ENCODE results near the gene RALGDS. TPM values are rescaled to one million over a fixed set of nuclear protein-coding genes. Genes with fewer than 3 reads are reported as not detected.

The RALGDS gene
- total RNA-seq, 1 experiment from 2014 or later: 36.1 TPM

DNA sequence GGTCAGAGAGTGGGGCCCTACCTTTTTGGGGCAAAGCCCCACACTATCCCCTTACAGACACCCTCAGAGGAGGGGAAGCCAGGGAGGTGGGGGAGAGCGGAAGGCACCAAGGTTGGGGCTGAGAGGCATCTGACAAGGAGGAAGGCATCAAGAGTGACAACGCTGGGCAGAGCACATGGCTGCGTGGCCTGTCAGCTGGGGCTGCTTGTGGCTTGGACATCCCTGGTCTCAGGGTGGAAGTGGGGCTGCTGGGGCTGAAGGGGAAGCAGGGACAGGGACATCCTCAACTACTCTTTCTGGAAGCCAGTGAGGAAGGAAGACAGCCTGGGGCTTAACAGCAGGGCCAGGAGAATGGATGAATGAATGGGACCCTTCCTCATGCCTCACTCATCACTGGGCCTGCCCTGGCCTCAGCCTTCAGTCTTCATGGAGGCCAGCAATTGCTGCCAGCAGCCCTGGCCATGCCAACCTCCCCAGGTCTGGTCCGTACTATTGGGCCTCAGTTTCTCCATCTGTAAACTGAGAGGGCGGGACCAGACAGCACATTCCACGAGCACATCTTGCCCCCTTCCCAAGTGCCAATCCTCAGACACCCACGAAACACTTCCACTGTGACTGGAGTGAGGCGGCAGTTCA is 993 bp upstream of the RALGDS start:
- Histone ChIP-seq H3K4me2 (ENCODE audit: low read length) (peak overlapping the region; percentile 56; the same call in 1 of the 2 replicates), H3K27me3 (ENCODE audit: insufficient read depth, low read length) (no peaks in the 10 kb centered on the region), H3K9ac (ENCODE audit: low read length) (no peak overlapping the region), H3K79me2 (ENCODE audit: insufficient read depth, low read length) (peaks cover 32% of the 10 kb centered on the region), H4K20me1 (ENCODE audit: insufficient read depth) (no peaks in the 10 kb centered on the region), H2AFZ (ENCODE audit: low read depth, low read length, poor library complexity, severe bottlenecking) (no peak overlapping the region), H3K9me3 (ENCODE audit: control insufficient read depth in 1 of 2, insufficient read depth in 1 of 2, low read depth in 1 of 2, low read length in 2 of 2) (no peaks in the 10 kb centered on the region), H3K36me3 (ENCODE audit: control insufficient read depth in 1 of 2, insufficient read depth in 2 of 2, low read length in 2 of 2) (no peaks in the 10 kb centered on the region), H3K4me1 (ENCODE audit: control insufficient read depth in 1 of 2, insufficient read depth in 2 of 2, low read length in 2 of 2) (peaks cover 12 to 44% of the 10 kb centered on the region in 2 experiments), H3K9me2 (ENCODE audit: insufficient read depth) (no peaks in the 10 kb centered on the region), H3K27ac (ENCODE audit: low read depth, low read length) (peak overlapping the region; percentile 51), H3K4me3 (replicated peaks in 1 of 2; ENCODE audit: low read depth in 1 of 2, low read length in 2 of 2) (no peak overlapping the region)
- DNase-seq (ENCODE audit: low read depth, low spot score) (no peak), ATAC-seq (no peak)
- intact Hi-C loops (cut with micrococcal nuclease): loop anchor here (2.0 kb wide), 1 partner anchor 27 kb away; no protein-coding TSS in a partner anchor
- ChIA-PET RAD21 (ENCODE audit: low non-redundant PET in 1 of 2, low total read pairs in 2 of 2, uncharacterized antibody in 2 of 2, unreplicated experiment in 2 of 2) (no interaction called here), CTCF (interaction anchor here (3.1 kb wide), 1 partner anchor 22 kb away, joined by 20 read pairs; no protein-coding TSS in a partner anchor), POLR2A (interaction anchor here (1.1 kb wide), 1 partner anchor 13 kb away, joined by 3 read pairs; no protein-coding TSS in a partner anchor)
- TF ChIP-seq EZH2phosphoT487 (IDR thresholded peaks at IDR 0.05; ENCODE audit: borderline replicate concordance): no peak
- TF ChIP-seq ZFX (IDR thresholded peaks at IDR 0.05): no peak
- TF ChIP-seq POLR2AphosphoS5 (IDR thresholded peaks at IDR 0.05; ENCODE audit: low read depth, low read length): no peak
- no peak for TF ChIP-seq ATF3 (IDR thresholded peaks at IDR 0.05)
- no TSS peak for BruUV-seq (replicated peaks)

GRCh38 chr9:133120501-133121197 is 391 bp downstream of the RALGDS start:
- H2AFZ ChIP-seq (ENCODE audit: low read depth, low read length, poor library complexity, severe bottlenecking): no peak overlapping the region
- H3K9ac ChIP-seq (ENCODE audit: low read length): peak overlapping the region; percentile 85
- ATAC-seq (peak; percentile 20), DNase-seq (ENCODE audit: low read depth, low spot score) (no peak)
- H3K36me3 ChIP-seq (ENCODE audit: control insufficient read depth in 1 of 2, insufficient read depth in 2 of 2, low read length in 2 of 2): no peaks in the 10 kb centered on the region
- intact Hi-C loops (cut with micrococcal nuclease): loop anchor here (2.0 kb wide), 1 partner anchor 28 kb away; no protein-coding TSS in a partner anchor
- peak overlapping the region; percentile 79 for H3K27ac ChIP-seq (ENCODE audit: low read depth, low read length)
- H3K9me3 ChIP-seq (ENCODE audit: control insufficient read depth in 1 of 2, insufficient read depth in 1 of 2, low read depth in 1 of 2, low read length in 2 of 2): no peaks in the 10 kb centered on the region
- peaks cover 34% of the 10 kb centered on the region for H3K79me2 ChIP-seq (ENCODE audit: insufficient read depth, low read length)
- H3K4me2 ChIP-seq (ENCODE audit: low read length): peak overlapping the region; percentile 97
- no peaks in the 10 kb centered on the region for H3K9me2 ChIP-seq (ENCODE audit: insufficient read depth)
- ChIA-PET CTCF (interaction anchor here (3.1 kb wide), 1 partner anchor 24 kb away, joined by 20 read pairs; no protein-coding TSS in a partner anchor), RAD21 (ENCODE audit: low non-redundant PET in 1 of 2, low total read pairs in 2 of 2, uncharacterized antibody in 2 of 2, unreplicated experiment in 2 of 2) (no interaction called here), POLR2A (no interaction called here)
- no TSS peak for BruUV-seq (replicated peaks)
- H3K27me3 ChIP-seq (ENCODE audit: insufficient read depth, low read length): no peaks in the 10 kb centered on the region
- H4K20me1 ChIP-seq (ENCODE audit: insufficient read depth): no peaks in the 10 kb centered on the region
- H3K4me1 ChIP-seq (ENCODE audit: control insufficient read depth in 1 of 2, insufficient read depth in 2 of 2, low read length in 2 of 2): peaks cover 8 to 39% of the 10 kb centered on the region in 2 experiments
- peak overlapping the region; percentile 62 to 80 for H3K4me3 ChIP-seq (replicated peaks in 1 of 2; ENCODE audit: low read depth in 1 of 2, low read length in 2 of 2)
- TF ChIP-seq RAD21 (IDR thresholded peaks at IDR 0.05; ENCODE audit: low read depth): no peak
- no peak for TF ChIP-seq JUND (IDR thresholded peaks at IDR 0.05)
- TF ChIP-seq, protein P1, sequence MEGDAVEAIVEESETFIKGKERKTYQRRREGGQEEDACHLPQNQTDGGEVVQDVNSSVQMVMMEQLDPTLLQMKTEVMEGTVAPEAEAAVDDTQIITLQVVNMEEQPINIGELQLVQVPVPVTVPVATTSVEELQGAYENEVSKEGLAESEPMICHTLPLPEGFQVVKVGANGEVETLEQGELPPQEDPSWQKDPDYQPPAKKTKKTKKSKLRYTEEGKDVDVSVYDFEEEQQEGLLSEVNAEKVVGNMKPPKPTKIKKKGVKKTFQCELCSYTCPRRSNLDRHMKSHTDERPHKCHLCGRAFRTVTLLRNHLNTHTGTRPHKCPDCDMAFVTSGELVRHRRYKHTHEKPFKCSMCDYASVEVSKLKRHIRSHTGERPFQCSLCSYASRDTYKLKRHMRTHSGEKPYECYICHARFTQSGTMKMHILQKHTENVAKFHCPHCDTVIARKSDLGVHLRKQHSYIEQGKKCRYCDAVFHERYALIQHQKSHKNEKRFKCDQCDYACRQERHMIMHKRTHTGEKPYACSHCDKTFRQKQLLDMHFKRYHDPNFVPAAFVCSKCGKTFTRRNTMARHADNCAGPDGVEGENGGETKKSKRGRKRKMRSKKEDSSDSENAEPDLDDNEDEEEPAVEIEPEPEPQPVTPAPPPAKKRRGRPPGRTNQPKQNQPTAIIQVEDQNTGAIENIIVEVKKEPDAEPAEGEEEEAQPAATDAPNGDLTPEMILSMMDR (IDR thresholded peaks at IDR 0.05 in 2 of 3, conservative IDR thresholded peaks at IDR 0.05 in 1 of 3; ENCODE audit: borderline replicate concordance in 1 of 3, insufficient read depth in 1 of 3, low read depth in 2 of 3, low read length in 2 of 3): no peak
- TF ChIP-seq FOSL1 (IDR thresholded peaks at IDR 0.05; ENCODE audit: low read depth): no peak
- peak; percentile 83; the same call in 1 of the 2 replicates for TF ChIP-seq ZFX (IDR thresholded peaks at IDR 0.05)
- no peak for TF ChIP-seq SP1 (IDR thresholded peaks at IDR 0.05; ENCODE audit: low read depth)
- no peak for TF ChIP-seq EZH2phosphoT487 (IDR thresholded peaks at IDR 0.05; ENCODE audit: borderline replicate concordance)
- TF ChIP-seq REST (IDR thresholded peaks at IDR 0.05; ENCODE audit: low read depth): no peak
- peak; percentile 37 for TF ChIP-seq POLR2A (IDR thresholded peaks at IDR 0.05; ENCODE audit: borderline replicate concordance, extremely low read depth, insufficient read depth, insufficient read length)
- no peak for TF ChIP-seq ZNF274 (IDR thresholded peaks at IDR 0.05; ENCODE audit: low read depth, low read length)
